GM18909 (cell line): Measurements from ENCODE around the gene LDHB.
"Not testable (repeated sequence)": the region's sequence is repeated elsewhere in the genome, so short reads cannot be mapped to it uniquely, and the experiment has no call there.

Experiments
- ATAC-seq: cut with Tn5 transposase; IDR thresholded peaks from one replicate; pipeline ENCODE4 v1.9.1; 2021; ENCODE audit warnings: mild to moderate bottlenecking; ENCODE audit not compliant: unreplicated experiment, poor library complexity

Gene LDHB

DNA sequence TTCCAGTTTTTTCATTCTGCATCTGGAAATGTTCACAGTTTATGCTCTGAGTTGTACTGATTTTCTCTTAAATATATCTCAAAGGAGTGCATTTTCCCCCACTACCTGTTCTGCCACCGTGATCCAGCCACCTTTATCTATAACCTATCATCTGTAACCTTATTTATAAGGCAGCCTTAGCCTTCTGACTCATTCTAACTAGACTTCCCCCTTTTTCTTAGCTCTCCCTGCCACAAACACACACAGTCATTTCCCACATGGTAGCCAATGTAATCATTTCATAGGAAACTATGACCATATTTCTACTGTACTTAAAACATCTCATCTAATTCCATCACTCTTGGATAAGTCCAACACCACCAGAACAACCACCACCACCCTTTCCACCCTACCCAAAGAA lies 42.2 kb downstream of the LDHB start:
- no peak for ATAC-seq

DNA sequence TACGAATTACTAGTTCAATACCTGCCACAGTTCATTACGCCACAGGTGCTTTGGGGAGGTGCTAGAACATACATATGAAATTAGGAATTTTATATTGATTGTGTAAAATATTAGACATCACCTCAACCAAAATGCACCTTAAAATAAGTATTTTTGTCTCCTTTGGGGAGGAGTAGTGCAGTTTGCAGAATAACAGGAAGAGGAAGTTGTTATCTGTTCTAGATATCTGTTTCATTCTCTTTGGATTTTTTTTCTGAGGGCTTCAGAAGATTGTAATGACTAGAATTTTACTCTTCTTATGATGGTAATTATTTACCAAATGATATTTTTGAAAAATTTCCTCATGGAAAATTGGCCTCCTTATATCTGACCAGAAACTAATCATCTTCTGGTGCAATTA lies 43.1 kb downstream of the LDHB start:
- no peak for ATAC-seq

DNA sequence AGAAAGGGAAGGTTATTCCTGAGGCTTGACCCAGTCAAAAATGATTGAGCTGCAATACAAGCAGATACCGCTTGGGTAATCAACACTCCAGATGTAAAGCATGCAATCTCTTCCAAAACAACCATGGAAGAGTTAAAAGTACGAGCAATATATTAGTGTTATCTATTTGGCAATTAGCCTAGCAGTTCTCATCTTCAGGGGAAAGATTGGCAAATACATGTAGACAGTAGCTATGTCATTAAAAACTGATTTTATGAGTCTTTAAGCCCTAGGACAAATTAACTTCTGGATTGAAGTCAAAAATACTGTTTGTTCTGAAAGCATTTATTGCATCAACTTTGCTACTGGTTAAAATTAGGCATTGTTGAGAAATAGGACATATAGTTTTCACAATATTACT lies 43.7 kb downstream of the LDHB start:
- ATAC-seq = no peak

DNA sequence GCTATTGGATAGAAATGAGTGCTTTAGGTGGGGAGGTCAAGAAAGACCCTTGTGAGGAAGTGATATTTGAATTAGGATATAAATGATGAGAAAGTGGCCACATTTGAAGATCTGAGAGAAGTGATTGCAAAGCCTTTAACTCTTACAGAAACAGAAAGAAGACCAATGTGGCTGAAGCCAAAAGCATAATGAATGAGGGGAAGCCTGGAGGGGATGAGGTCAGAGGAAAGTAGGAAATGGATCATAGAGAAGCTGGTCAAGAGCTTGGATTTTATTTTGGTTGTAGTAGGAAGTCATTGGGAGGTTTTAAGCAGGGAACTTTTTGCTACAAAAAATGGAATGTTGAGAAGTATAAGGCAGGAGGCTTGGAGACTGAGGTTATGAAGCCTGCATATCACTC lies 49.4 kb downstream of the LDHB start:
- no peak for ATAC-seq

DNA sequence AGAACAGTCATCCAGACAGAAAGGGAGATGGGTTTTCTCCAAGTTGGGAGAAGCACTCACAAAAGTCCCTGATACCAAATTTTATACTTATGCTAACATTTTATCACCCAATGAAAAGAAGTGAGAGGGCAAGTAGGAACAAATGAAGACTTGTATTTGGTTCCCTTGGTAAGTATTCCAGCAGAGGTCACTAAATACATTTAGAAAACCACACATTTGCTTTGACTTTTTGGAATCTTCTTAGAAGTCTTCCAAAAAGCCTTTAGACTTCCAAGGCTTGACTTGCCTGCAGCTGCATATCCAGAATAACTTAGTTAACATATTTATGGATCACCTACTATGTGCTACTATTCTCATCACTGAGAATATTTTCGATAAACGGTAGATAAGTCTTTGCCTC lies 49.9 kb downstream of the LDHB start:
- no peak for ATAC-seq

DNA sequence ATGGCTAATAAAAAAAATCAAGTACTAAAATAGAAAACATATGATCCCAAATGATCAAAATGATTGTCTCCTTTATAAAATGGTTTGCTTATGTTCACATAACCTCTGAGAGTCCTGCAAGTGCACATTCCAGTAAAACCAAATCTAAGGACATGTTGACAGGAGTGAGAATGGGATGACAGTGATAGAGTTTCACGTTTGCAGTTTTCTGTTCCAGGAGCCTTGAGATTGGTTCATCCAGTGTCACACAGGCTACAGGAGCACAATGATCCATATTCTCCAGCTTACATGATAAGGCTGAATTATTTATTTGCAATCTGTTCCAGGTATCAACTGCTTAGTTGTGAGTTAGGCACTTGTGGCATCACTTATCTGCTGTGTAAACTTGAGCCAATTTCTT lies 51.5 kb downstream of the LDHB start:
- ATAC-seq = no peak

DNA sequence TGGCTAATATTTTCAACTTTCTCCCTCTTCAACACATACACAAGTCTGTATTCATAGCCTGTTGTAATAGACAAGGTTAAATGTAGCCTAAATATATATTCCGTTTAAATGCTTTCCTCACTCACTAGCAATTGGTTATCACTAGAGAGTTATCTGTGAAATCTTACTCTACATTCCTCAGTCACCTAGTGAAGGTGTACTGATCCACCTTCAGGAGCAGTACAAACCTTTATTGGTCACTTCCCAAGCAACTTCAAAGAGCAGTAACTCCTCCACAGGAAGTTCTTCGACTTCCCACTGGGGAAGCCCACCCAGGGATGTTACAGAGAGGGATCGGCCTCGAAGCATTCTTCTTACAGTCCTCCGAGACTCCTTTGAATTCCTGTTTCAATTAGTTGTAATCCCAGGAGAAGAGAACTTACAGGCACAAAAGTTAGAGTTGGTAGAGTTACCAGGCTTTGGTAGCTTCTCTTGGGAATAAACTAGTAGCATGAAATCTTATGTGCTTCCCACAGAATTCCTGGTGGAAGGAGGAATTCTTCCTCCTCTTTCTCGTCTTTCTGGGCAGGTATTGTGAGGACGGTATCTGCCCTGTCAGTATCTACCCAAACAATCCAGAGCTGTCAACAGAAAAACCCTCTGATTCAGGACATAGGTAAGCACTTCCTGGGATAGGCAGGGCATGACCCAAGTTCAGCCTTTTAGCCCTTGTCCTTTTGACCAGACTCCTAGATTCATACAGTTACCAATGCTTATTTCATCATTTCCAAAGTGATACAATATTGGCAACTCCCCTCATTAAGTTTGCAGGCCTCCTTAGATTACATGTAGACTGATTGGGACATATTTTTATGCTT lies 53.2 kb downstream of the LDHB start, which contains the start of gene GYS2:
GYS2 (minus strand) TSS at position 603 of the 857 bp plus-strand sequence; CDS start at position 348, 255 bp downstream.
- ATAC-seq = no peak

DNA sequence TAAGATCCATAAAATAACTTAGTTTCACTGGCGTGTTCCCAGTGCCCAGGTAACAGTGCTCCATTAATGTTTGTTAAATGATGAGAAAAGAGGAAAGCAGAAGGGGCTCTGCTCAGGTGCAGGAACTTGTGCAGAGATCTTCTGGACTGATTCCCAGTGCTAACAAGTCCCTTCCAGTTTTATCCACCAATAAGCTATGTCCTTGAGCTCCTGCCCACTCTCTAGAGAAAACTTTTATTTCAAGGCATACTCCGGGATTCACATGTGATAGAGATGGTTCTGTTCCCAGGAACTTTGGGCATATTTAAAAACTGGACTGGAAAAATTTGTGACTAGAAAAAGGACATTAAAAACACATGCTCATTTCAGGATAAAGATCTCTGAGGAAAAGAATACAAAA lies 54.9 kb downstream of the LDHB start:
- no peak for ATAC-seq

DNA sequence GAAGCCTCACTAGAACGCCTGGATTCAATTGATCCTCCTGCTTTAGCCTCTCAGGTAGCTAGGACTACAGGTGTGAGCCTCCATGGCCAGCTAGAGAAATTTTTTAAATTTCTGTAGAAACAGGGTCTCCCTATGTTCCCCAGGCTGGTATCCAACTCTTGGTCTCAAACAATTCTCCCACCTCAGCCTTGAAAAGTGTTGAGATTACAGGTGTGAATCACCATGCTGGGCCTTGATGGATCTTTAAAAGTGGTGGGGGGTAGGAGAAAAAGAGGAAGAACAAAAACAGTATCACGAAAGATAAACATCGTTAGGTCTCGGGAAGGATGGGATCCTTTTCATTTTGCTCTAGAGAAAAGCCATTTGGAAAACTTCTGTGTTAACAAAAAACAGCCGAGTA lies 57.4 kb downstream of the LDHB start:
- ATAC-seq = no peak

DNA sequence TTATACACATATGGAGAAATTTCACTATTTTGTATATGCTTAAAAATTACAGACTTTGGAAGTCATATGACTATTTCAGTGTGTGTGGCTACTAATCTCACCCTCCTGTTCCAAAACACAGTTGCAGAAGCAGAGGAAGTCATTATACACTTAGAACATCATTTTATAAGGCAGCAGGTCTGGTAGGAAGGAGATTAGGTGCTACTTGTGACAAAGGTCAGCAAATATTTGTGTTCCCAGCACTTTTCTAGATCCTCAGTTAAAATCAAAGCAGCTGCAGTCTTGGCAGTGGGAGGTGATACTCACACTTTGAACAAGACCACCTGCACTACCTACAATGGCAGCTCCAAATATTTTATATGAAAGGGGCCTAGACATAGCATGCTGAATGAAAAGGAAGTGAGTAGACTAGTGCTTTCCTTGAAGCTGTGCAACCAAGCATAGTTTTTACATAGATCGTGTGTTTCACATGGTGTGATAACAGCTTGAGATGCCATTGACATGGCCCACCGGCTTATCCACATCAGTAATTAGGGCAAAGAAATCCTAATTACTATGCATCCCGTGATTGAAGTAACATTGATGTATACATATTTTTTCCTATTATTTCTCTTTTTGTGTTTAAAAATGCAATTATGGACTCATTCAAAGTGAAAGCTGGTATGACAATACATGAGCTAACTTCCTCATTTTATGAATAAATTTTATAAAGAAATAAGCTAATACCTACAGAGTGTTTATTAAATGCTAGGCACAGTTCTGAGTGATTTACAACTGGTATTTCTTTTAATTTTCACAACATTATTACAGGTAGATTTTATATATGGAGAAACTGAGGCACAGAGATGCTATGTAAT lies 58.3 kb downstream of the LDHB start:
- peak; percentile 65 for ATAC-seq

DNA sequence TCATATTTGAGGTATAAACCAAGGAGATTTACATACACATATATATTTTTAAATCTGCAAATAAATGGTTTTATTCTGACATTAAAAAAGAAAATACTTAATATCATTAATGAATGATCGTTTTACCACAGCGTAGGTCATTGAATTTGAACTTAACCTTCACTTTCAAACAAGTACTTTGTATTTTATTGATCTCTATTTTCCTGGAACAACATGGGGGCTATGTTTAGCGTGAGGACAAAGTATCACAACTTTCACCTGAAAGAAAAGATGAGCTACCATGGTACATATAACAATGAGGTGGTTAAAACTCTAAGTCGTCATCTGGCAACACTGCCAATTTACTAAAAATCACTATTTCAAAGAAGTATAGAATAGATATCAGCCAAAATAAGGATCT lies 59.0 kb downstream of the LDHB start:
- ATAC-seq = no peak

DNA sequence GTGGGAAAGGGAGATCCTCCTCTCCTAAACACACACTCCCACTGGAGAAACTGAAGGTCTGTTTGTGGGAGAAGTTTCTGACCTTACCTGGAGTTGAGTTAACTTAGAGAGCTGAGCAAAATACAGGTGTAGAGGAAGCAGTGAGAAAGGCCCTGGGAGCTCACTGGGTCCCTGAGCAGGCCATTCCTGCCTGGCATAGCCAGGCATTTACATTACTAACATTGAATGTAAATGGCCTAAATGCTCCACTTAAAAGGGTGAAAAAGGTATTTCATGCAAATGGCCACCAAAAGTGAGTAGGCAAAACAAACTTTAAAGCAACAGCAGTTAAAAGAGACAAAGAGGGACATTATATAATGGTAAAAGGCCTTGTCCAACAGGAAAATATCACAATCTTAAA lies 62.3 kb downstream of the LDHB start:
- not testable (repeated sequence) for ATAC-seq

DNA sequence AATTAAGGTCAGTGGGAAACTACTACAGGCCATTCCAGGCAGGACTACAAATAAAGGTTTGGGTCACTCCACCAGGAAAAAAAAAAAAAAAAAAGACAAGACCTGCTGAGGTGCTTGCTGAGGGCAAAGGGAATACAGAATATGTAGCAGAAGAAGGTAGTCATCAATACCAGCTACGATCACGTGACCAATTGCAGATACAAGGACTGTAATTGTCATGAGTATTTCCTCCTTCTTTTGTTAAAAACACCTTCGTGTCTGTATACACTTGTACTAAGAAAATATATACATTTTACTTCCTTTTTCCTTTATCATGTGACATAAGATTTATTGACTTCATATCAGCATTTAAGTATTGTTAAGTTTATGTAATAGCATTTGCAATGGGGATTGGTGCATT lies 72.2 kb downstream of the LDHB start:
- ATAC-seq = no peak
